GM20431 (cell line): Measurements from ENCODE around the gene CATSPER4.

Source experiments
- in situ Hi-C: fragments of 300-500 bp; cut with MseI, MboI; formaldehyde crosslinking; loops from one replicate; pipeline ENCODE4 v1.15.0; 2020; ENCODE audit warnings: low sequenced_read_pairs; ENCODE audit not compliant: unreplicated experiment

CATSPER4 gene

DNA sequence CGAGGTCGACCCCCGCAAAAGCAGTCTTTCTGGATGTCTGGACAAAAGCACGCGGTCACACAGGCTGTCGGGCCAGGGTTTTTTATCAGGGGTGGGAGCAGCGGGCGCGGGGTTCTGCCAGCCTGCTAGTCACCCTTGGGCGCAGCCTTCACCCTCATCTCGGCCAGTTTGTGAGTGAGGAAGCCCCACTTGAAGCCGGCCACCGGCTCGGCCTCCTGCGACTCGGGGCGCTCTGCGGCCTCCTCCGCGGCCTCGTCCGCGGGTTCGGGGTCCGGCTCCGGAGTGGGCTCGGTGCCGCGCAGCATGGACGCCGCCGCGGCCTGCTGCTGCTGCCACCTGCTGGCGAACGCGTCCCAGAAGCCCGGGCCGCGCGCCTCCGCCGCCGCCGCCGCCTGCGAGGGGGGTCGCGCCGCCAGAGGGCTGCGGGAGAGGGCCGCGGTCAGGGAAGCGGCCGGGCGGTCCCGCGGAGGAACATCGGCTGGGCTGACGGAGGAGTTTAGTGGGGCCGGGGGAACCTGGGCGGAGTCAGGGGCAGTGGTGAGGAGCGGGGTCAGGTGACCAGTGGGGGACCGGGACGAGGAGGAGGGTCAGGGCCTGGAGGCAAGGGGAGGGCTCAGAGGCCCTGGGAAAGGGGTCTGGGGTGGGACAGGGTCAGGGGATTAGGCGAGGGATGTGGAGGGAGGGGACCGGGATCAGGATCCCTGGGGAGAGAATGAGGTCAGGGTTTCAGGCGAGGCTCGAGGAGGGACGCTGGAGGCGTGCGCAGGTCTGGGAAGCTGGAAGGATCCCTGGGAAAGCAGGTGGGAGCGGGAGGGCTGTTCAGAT is 26.2 kb upstream of the CATSPER4 start:
- in situ Hi-C loops = no loop called here

- in situ Hi-C loops = no loop called here
These were observed 25.2 kb upstream of the CATSPER4 start for GRCh38 chr1:26164861-26165842.

GRCh38 chr1:26166719-26167281 is 23.6 kb upstream of the CATSPER4 start:
- in situ Hi-C loops = no loop called here

GRCh38 chr1:26168410-26169197 is 21.8 kb upstream of the CATSPER4 start, which contains the start of gene C1orf232:
Gene C1orf232, minus strand, starts transcription at chr1:26168963. Its CDS starts 464 bp downstream, at chr1:26168499.
- in situ Hi-C loops = no loop called here

DNA sequence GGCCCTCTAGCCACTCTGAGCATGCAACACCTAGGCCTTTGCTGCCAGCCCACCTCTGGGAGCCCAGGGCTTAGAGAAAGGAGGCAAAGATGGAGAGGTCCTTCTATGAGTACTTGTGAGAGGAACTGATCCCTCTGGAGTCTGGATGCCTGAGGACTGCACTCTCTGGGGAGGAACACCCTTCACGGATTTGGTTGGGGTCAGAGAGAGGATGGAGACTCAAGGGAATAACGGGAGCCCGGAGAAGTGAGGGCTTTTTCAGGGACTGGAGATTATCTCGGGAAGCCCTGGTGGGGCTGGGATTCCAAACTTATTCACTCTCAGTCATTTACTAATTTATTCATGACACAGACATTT is 21.2 kb upstream of the CATSPER4 start:
- in situ Hi-C loops = no loop called here

- in situ Hi-C loops = no loop called here
These were observed 20.5 kb upstream of the CATSPER4 start, which contains the start of gene ZNF593 for GRCh38 chr1:26169669-26170471. Gene ZNF593, plus strand, starts transcription at chr1:26169908. Its CDS starts 76 bp downstream, at chr1:26169984.

GRCh38 chr1:26170472-26170821 is 20.0 kb upstream of the CATSPER4 start:
- in situ Hi-C loops = no loop called here

DNA sequence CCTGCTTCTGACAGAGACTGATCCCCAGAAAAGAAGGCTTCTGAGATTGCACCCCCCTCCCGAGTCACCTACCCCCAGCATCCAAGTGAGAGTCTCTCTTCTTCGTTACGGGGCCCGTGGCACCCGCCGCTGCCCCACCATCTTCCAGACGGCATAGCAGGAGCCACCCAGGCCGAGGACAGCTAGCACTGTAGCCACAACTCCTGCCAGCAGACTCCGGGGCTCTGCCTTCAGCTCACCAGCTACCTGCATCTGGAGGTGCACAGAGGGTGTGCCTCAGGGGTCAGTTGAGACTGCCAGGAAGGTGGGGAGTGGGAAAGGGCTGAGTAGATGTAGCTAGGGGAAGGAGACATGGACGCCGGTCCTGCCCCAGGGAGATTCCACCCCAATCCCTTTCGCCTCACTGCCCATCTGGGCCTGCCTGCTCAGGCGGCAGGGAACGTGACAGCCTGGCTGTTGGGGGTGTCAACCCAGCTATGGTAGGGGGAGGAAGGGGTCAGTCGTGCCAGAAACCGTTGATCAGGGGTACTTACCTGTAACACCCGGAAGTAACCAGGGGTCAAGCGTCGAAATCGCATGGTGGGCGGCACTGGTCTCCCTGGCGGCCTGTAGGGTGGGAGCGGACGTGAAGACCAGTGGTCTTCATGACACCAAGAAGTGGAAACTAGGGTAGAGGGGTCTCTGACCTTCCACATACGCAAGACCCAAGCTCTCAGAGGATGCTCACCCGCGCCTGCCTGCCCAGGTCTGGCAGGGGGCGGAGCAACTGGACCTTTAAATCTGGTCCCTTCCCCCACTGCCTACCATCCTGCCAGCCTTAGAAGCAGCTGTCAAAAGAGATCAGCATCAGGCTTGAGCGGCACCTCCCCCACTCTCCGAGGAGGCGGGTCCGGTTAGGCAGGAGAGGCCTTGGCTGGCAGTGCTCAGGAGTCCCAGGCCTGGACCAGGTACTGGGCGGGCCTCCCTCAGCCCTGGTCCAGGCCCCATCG is 19.0 kb upstream of the CATSPER4 start, which contains the start of gene ZNF593OS:
TSS of gene ZNF593OS (minus strand) at position 749 of the 989 bp plus-strand sequence. CDS start at position 578, 171 bp downstream.
- in situ Hi-C loops = no loop called here

DNA sequence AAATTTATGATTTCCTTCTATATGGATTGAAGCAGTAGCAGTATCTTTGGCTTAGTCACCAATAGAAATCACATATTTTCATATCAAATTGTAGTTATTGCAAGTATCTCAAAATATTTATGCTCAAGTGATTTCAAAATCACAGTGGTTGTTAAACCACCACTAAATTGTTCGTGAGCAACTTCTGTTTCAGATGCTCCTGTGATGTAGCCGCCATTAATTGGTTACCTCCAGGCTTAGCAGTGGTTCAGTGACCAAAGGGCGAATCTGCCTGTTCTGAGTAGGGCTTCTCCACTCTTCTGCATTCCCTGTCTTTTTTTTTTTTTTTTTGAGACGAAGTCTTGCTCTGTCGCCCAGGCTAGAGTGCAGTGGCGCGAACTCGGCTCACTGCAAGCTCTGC is 15.1 kb upstream of the CATSPER4 start:
- in situ Hi-C loops = no loop called here

DNA sequence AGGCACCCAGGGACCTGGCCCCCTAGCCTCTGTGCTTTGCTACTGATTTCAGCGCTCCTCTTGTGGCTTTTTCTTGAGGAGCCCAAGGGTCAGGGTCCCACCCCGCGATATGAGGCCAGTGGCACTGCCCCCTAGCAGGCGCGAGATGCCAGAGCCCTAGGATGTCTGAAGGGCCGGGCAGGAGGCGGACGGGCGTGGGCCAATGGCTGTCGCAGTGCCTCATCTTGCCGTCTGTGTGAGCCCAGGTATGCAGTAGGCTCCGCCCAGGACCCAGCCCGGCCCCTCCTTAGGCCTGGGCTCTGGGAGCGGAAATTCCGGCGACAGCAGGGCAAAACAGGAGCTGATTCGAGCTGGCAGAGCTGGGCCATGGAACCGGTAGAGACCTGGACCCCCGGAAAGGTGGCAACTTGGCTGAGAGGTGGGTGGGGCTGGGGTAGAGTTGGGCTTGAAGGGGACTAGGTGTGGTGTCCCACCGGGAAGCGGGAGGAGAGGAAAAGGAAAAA is 13.2 kb upstream of the CATSPER4 start, which contains the start of gene CNKSR1:
TSS of gene CNKSR1 (plus strand) at position 310 of the 503 bp plus-strand sequence. CDS start at position 367, 57 bp downstream.
- in situ Hi-C loops = no loop called here

GRCh38 chr1:26180010-26180506 is 10.3 kb upstream of the CATSPER4 start:
- in situ Hi-C loops = no loop called here

GRCh38 chr1:26181586-26182382 is 8.6 kb upstream of the CATSPER4 start:
- in situ Hi-C loops = no loop called here

DNA sequence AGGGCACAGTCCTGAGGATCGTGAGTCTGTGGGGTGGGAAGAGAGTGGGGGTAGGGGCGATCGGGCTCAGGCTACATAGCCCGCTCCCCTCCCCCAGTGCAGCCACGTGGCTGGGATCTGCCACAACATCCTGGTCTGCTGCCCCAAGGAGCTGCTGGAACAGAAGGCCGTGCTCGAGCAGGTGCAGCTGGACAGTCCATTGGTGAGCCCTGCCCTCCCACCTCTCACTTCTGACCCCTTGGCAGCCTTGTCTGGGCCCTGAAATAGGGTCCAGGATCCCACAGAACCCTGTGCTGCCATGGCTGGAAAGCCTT is 8.1 kb upstream of the CATSPER4 start:
- in situ Hi-C loops = no loop called here

DNA sequence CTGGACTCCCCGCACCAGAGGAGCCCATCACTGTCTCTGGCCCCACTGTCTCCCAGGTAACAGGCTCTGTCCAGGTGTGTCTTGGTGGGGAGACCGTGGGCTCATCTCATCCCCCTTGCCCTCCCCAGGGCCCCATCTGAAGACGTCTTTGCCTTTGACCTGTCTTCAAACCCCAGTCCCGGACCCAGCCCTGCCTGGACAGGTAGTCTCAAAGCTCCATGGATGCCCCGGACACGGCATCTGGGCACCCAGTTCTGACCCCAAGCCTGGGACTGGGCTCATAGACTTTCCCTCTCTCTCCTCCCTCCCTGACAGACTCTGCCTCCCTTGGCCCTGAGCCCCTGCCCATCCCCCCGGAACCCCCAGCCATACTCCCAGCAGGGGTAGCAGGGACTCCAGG is 6.3 kb upstream of the CATSPER4 start:
- in situ Hi-C loops = no loop called here

- in situ Hi-C loops = no loop called here
These were observed 5.5 kb upstream of the CATSPER4 start for GRCh38 chr1:26184883-26185282.

GRCh38 chr1:26187882-26188281 is 2.5 kb upstream of the CATSPER4 start:
- in situ Hi-C loops = no loop called here

DNA sequence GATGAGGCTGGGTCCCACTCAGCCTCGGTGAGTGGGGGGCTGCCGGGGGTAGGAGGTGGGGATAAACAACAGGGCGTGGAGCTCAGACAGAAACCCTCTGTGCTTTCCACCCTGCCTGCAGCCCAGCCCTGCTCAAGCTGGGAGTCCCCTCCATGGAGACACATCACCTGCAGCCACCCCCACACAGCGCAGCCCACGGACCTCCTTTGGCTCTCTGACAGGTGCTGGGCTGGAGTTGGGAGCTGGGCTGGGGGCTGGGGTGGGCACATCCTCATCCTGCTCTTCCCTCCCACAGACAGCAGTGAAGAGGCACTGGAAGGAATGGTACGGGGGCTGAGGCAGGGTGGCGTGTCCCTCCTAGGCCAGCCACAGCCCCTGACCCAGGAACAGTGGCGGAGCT is 1.9 kb upstream of the CATSPER4 start:
- in situ Hi-C loops = no loop called here
